GM12872 (cell line): ENCODE results near the gene PRDM15.

ENCODE experiments used
- TF ChIP-seq, protein P1 (sequence below): IDR thresholded peaks from 3 replicates; pipeline ENCODE4 v1.5.1; 2011; ENCODE audit warnings: low read depth, mild to moderate bottlenecking, low read length, moderate library complexity; ENCODE audit not compliant: insufficient read depth

PRDM15 gene

DNA sequence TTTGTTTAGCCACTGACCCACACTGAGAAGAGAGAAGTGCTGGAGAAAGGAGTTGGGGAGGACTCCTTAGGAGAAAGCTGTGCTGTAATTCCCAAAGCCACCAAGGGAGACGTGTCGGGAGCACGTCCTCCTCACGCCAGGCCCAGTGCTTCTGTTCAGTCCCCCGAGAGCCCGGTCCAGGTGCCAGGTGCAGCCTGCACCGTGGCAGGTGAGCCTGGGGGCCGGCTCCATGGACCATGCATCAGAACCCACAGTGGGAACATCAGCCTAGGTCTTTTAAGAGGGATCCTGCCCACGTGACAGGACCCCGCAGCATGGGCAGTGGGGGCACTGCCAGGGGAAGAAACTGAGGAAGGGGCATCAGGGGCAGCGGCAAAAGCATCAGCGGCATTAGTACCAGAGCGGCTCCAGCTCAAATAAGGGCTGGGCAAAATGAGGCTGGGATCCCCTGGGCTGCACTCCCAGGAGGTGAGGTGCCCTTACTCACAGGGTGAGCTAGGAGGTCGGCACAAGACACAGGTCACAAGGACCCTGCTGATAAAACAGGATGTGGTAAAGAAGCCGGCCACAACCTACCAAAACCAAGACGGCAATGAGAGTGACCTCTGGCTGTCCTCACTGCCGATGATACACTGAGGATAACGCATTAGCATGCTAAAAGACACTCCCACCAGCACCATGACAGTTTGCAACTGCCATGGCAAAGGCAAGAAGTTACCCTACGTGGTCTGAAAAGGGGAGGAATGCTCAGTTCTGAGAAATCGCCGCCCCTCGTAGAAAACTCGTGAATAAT is 24.6 kb upstream of the PRDM15 start:
- TF ChIP-seq, protein P1, sequence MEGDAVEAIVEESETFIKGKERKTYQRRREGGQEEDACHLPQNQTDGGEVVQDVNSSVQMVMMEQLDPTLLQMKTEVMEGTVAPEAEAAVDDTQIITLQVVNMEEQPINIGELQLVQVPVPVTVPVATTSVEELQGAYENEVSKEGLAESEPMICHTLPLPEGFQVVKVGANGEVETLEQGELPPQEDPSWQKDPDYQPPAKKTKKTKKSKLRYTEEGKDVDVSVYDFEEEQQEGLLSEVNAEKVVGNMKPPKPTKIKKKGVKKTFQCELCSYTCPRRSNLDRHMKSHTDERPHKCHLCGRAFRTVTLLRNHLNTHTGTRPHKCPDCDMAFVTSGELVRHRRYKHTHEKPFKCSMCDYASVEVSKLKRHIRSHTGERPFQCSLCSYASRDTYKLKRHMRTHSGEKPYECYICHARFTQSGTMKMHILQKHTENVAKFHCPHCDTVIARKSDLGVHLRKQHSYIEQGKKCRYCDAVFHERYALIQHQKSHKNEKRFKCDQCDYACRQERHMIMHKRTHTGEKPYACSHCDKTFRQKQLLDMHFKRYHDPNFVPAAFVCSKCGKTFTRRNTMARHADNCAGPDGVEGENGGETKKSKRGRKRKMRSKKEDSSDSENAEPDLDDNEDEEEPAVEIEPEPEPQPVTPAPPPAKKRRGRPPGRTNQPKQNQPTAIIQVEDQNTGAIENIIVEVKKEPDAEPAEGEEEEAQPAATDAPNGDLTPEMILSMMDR, result no peak

DNA sequence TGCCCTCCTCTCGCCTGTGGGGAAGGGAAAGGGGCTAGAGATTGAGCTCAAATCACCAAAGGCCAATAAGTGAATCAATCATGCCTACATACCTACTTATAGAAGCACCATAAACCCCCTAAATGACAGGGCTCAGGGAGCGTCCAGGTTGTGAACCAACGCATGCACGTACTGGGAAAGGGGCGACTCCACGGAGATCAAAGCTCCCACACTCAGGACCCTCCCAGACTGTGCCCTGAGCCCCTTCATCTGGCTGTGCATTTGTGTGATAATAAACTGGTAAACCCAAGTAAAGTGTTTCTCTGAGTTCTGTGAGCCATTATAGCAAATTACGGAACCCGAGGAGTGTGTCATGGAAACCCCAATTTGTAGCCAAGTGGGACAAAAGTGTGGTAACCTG is 23.8 kb upstream of the PRDM15 start:
- TF ChIP-seq, protein P1, result no peak

DNA sequence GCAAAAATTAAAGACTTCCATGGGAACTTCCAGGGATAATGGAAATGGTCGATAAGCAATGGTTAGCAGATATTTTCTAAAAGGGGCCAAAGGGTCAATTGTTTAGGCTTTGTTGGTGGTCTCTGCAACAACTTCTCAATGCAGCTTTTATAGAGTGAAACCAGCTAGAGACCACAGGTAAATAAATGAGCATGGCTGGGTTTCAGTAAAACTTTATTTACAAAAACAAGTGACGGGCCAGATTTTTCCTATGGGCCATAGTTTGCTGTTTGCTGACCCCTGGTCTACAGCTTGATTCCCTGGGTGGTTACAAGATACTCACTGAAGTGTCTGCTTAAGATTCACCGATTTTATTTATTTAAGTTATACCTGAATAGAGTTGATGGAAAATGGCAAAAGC is 22.6 kb upstream of the PRDM15 start:
- TF ChIP-seq, protein P1, result no peak

DNA sequence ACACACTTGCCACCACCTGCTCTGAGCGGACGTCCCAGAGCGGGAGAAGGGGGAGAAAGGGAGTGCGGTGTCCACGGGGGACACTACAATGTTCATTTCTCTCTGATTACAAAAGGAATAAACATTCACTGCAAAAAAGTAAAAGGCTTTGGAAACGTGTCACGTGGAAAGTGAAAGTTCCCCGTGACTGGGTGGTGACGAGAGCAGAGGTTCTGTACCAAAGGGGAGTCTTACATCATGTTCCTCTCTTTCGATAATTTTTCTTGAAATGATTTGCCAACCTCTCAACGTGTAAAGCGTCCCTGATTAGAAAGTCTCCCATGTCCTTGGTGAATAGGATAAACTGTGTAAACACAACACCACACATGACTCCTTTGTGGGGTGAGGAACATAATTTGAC is 22.0 kb upstream of the PRDM15 start:
- TF ChIP-seq, protein P1, result no peak

DNA sequence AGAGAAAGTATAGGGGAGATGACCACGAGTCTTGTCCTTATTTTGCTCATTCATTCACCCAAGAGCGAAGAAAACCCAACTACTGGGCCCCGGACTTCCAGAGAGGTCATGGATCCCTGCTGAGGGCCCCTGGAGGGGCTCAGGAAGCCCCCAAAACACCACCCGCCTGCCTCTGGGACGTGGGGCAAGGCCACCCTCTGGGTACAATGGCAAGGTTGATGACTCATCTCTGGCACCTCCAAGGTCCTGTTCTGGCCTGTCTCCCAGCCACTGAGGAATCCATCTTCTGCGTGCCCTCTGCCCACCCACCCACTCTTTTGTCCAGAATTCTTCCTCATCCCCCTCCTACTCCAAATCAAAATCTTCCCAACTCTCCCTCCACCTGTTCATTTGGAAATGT is 21.3 kb upstream of the PRDM15 start:
- TF ChIP-seq, protein P1, result no peak

DNA sequence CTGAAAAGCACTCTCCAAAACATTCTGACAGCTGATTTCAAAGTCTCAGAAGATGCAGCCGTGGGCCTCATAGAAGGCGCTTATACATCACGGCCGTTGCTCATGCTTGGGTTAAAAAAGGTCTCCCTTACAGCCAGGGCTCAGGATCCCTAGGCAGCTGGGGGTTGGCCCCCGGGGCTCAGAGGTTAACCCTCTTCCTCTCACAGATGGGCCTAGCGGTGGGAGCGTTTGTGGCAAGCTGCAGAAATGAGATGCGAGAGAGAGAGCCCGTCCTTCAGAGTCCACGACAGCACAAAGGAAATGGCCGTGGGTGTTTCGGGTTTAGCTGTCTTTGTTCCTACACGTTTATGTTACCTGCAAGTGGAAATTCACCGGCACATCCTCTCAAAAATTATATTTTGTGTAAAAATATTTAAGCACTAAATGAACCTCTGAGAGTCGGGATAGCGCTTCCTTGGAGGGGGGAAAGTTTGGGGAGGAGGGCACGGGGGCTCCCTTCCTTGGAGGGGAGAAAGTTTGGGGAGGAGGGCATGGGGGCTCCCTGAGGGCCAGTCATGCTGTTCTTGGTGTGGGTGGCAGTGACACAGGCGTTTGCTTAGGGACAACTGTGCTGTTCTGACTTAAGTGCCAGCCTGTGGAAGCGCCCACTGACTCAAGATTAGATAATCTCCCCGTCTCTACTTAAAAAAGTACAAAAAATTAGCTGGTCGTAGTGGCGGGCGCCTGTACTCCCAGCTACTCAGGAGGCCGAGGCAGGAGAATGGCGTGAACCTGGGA is 20.5 kb upstream of the PRDM15 start:
- TF ChIP-seq, protein P1, result no peak

DNA sequence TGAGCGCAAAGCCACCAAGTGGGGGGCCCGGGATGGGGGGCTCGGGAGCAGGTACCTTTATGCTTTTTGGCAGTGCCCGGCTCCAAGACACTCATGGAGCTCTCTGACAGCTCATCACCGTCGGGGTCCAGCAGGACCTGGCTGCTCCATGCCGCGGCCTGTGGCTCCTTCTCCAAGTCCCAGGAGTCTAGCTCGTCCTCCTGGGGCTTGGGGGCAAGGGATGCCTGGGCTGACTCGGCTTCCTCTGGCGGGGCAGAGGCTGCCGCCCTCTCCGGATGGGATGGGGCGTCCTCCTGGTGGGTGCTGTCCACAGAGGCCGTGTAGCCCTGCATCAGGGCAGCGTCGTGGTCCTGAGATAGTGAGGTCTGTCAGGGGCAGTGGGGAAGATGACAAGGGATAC is 19.9 kb upstream of the PRDM15 start:
- TF ChIP-seq, protein P1, result no peak
